Measurements from ENCODE around the gene RBM11. TPM values are rescaled to one million over a fixed set of nuclear protein-coding genes. Genes with fewer than 3 reads are reported as not detected.

Gene RBM11
- total RNA-seq, 2 experiments from 2014 or later = 0.38 to 0.70 TPM

Other genes with a start within 250 kb of the RBM11 start
- not detected in 2 replicates for gene LIPI, start 5.2 kb upstream of the RBM11 start, total RNA-seq (2014; rRNA removed; shearing (Covaris generic))
- gene LIPI, start 5.2 kb upstream of the RBM11 start, total RNA-seq (2022) = not detected in 2 replicates
- gene HSPA13, start 167.0 kb downstream of the RBM11 start, total RNA-seq (2014; rRNA removed; shearing (Covaris generic)) = 14.6 and 17.8 TPM in 2 replicates
- gene HSPA13, start 167.0 kb downstream of the RBM11 start, total RNA-seq (2022) = 31.7 and 33.4 TPM in 2 replicates